OCI-LY3 (cell line): Measurements from ENCODE around the gene COL4A1.

Experiments used
- EZH2phosphoT487 ChIP-seq: fragments of 200-600 bp; shearing (Covaris generic); IDR thresholded peaks from 2 replicates; pipeline ENCODE4 v1.6.1; 2018; ENCODE audit warnings: antibody characterized with exemption, mixed run types, low read depth
- TF ChIP-seq, protein P1 (sequence below): fragments of 200-600, 300-600 bp; sonication (generic); IDR thresholded peaks from 2 replicates; pipeline ENCODE4 v1.5.1; 2014; ENCODE audit warnings: antibody characterized with exemption, low read length, low read depth

DNA sequence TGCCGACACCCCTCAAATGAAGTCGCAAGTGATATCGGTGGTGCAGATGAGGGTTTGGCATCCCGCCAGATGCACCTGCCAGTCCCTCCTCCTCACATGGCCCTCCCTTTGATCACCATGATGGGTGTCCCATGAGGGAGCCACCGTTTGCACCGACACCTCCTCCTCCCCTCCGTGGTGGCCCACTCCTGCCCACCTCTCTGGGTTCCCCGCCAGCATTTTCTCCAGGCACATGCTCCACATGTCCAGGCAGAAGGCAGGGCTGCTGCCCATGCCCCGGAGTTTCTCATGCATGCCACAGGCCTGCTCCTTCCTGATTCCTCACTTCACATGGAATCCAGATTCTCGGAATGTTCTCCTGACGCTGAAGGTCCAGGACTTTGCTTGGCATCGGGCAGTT is 49.4 kb upstream of the COL4A1 start:
- TF ChIP-seq, protein P1, sequence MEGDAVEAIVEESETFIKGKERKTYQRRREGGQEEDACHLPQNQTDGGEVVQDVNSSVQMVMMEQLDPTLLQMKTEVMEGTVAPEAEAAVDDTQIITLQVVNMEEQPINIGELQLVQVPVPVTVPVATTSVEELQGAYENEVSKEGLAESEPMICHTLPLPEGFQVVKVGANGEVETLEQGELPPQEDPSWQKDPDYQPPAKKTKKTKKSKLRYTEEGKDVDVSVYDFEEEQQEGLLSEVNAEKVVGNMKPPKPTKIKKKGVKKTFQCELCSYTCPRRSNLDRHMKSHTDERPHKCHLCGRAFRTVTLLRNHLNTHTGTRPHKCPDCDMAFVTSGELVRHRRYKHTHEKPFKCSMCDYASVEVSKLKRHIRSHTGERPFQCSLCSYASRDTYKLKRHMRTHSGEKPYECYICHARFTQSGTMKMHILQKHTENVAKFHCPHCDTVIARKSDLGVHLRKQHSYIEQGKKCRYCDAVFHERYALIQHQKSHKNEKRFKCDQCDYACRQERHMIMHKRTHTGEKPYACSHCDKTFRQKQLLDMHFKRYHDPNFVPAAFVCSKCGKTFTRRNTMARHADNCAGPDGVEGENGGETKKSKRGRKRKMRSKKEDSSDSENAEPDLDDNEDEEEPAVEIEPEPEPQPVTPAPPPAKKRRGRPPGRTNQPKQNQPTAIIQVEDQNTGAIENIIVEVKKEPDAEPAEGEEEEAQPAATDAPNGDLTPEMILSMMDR = no peak
- TF ChIP-seq EZH2phosphoT487 = no peak
